WTC11 (cell line): ENCODE measurements around the gene SLC25A22.

Source experiments
- CREM ChIP-seq: sonication (generic); formaldehyde crosslinking; IDR thresholded peaks from 2 replicates; pipeline ENCODE4 v1.8.1; 2022; ENCODE audit warnings: mild to moderate bottlenecking, missing genetic modification reagents, moderate library complexity
- ELF4 ChIP-seq: sonication (generic); formaldehyde crosslinking; IDR thresholded peaks from 2 replicates; pipeline ENCODE4 v1.8.1; 2022; ENCODE audit warnings: low read depth, mild to moderate bottlenecking, moderate library complexity, missing genetic modification reagents
- ESRRA ChIP-seq: sonication (generic); formaldehyde crosslinking; IDR thresholded peaks from 2 replicates; pipeline ENCODE4 v1.8.1; 2022; ENCODE audit warnings: mild to moderate bottlenecking, missing genetic modification reagents, borderline replicate concordance
- NFE2L1 ChIP-seq: sonication (generic); formaldehyde crosslinking; IDR thresholded peaks from 2 replicates; pipeline ENCODE4 v1.8.1; 2023; ENCODE audit warnings: missing genetic modification reagents
- NFYB ChIP-seq: sonication (generic); formaldehyde crosslinking; conservative IDR thresholded peaks from 2 replicates; pipeline ENCODE4 v1.8.0; 2022; ENCODE audit warnings: low read depth, missing genetic modification reagents
- NR2C2 ChIP-seq: sonication (generic); formaldehyde crosslinking; IDR thresholded peaks from 2 replicates; pipeline ENCODE4 v1.8.0; 2022; ENCODE audit warnings: mild to moderate bottlenecking, missing genetic modification reagents
- TCF7 ChIP-seq: sonication (generic); formaldehyde crosslinking; IDR thresholded peaks from 2 replicates; pipeline ENCODE4 v1.8.0; 2022; ENCODE audit warnings: mild to moderate bottlenecking, low read depth, missing genetic modification reagents, moderate library complexity
- TP53 ChIP-seq: sonication (generic); formaldehyde crosslinking; IDR thresholded peaks from 2 replicates; pipeline ENCODE4 v1.8.1; 2023; ENCODE audit warnings: mild to moderate bottlenecking, missing genetic modification reagents
- TF ChIP-seq, protein P1 (sequence below): sonication (generic); formaldehyde crosslinking; IDR thresholded peaks from 2 replicates; pipeline ENCODE4 v1.8.1; 2023; ENCODE audit warnings: mild to moderate bottlenecking, moderate library complexity, missing genetic modification reagents
- TF ChIP-seq, protein P2 (sequence below): fragments of 200-600 bp; IDR thresholded peaks from 2 replicates; pipeline ENCODE4 v1.8.0; 2022; ENCODE audit warnings: antibody characterized with exemption
- TF ChIP-seq, protein P3 (sequence below): sonication (generic); formaldehyde crosslinking; IDR thresholded peaks from 2 replicates; pipeline ENCODE4 v1.8.0; 2022; ENCODE audit warnings: mild to moderate bottlenecking, missing genetic modification reagents
- TF ChIP-seq, protein P4 (sequence below): sonication (generic); formaldehyde crosslinking; IDR thresholded peaks from 2 replicates; pipeline ENCODE4 v1.8.1; 2022; ENCODE audit warnings: low read depth, missing genetic modification reagents, borderline replicate concordance
- TF ChIP-seq, protein P5 (sequence below): fragments of 250-450 bp; sonication (Bioruptor Pico); IDR thresholded peaks from 2 replicates; pipeline ENCODE4 v2.1.2; 2022; ENCODE audit warnings: mild to moderate bottlenecking, moderate library complexity
- TF ChIP-seq, protein P6 (sequence below): sonication (generic); formaldehyde crosslinking; IDR thresholded peaks from 2 replicates; pipeline ENCODE4 v1.8.1; 2023; ENCODE audit warnings: mild to moderate bottlenecking, missing genetic modification reagents

DNA sequence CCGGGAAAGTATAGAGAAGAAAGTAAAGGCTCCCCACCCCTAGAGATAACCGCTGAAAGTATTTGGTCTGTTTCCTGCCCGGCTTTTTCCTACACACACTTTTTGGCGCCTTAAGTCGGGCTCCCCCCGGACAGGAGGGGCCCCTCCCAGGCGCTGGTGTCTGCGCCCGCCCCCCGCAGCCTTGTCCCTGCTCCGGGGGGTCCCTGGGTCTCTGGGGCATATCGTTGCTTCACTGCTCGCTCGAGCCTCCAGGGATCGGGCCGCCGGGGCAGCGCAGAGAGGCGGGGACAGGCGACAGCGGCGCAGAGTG lies 28.7 kb upstream of the SLC25A22 start:
- TF ChIP-seq, protein P1, sequence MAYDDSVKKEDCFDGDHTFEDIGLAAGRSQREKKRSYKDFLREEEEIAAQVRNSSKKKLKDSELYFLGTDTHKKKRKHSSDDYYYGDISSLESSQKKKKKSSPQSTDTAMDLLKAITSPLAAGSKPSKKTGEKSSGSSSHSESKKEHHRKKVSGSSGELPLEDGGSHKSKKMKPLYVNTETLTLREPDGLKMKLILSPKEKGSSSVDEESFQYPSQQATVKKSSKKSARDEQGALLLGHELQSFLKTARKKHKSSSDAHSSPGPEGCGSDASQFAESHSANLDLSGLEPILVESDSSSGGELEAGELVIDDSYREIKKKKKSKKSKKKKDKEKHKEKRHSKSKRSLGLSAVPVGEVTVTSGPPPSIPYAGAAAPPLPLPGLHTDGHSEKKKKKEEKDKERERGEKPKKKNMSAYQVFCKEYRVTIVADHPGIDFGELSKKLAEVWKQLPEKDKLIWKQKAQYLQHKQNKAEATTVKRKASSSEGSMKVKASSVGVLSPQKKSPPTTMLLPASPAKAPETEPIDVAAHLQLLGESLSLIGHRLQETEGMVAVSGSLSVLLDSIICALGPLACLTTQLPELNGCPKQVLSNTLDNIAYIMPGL (CRISPR knock-in tag): no peak
- TF ChIP-seq, protein P2, sequence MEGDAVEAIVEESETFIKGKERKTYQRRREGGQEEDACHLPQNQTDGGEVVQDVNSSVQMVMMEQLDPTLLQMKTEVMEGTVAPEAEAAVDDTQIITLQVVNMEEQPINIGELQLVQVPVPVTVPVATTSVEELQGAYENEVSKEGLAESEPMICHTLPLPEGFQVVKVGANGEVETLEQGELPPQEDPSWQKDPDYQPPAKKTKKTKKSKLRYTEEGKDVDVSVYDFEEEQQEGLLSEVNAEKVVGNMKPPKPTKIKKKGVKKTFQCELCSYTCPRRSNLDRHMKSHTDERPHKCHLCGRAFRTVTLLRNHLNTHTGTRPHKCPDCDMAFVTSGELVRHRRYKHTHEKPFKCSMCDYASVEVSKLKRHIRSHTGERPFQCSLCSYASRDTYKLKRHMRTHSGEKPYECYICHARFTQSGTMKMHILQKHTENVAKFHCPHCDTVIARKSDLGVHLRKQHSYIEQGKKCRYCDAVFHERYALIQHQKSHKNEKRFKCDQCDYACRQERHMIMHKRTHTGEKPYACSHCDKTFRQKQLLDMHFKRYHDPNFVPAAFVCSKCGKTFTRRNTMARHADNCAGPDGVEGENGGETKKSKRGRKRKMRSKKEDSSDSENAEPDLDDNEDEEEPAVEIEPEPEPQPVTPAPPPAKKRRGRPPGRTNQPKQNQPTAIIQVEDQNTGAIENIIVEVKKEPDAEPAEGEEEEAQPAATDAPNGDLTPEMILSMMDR: no peak
- TF ChIP-seq, protein P3, sequence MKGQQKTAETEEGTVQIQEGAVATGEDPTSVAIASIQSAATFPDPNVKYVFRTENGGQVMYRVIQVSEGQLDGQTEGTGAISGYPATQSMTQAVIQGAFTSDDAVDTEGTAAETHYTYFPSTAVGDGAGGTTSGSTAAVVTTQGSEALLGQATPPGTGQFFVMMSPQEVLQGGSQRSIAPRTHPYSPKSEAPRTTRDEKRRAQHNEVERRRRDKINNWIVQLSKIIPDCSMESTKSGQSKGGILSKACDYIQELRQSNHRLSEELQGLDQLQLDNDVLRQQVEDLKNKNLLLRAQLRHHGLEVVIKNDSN (CRISPR knock-in tag): no peak
- no peak for TF ChIP-seq TP53
- TF ChIP-seq ESRRA (CRISPR knock-in tag): no peak
- no peak for TF ChIP-seq NFE2L1 (CRISPR knock-in tag)
- no peak for TF ChIP-seq ELF4 (CRISPR knock-in tag)
- no peak for TF ChIP-seq TCF7 (CRISPR knock-in tag)
- TF ChIP-seq, protein P4, sequence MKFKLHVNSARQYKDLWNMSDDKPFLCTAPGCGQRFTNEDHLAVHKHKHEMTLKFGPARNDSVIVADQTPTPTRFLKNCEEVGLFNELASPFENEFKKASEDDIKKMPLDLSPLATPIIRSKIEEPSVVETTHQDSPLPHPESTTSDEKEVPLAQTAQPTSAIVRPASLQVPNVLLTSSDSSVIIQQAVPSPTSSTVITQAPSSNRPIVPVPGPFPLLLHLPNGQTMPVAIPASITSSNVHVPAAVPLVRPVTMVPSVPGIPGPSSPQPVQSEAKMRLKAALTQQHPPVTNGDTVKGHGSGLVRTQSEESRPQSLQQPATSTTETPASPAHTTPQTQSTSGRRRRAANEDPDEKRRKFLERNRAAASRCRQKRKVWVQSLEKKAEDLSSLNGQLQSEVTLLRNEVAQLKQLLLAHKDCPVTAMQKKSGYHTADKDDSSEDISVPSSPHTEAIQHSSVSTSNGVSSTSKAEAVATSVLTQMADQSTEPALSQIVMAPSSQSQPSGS (CRISPR knock-in tag): no peak
- no peak for TF ChIP-seq NFYB (CRISPR knock-in tag)
- TF ChIP-seq, protein P5, sequence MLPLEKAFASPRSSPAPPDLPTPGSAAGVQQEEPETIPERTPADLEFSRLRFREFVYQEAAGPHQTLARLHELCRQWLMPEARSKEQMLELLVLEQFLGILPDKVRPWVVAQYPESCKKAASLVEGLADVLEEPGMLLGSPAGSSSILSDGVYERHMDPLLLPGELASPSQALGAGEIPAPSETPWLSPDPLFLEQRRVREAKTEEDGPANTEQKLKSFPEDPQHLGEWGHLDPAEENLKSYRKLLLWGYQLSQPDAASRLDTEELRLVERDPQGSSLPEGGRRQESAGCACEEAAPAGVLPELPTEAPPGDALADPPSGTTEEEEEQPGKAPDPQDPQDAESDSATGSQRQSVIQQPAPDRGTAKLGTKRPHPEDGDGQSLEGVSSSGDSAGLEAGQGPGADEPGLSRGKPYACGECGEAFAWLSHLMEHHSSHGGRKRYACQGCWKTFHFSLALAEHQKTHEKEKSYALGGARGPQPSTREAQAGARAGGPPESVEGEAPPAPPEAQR (CRISPR knock-in tag): no peak
- no peak for TF ChIP-seq CREM (CRISPR knock-in tag)
- TF ChIP-seq, protein P6, sequence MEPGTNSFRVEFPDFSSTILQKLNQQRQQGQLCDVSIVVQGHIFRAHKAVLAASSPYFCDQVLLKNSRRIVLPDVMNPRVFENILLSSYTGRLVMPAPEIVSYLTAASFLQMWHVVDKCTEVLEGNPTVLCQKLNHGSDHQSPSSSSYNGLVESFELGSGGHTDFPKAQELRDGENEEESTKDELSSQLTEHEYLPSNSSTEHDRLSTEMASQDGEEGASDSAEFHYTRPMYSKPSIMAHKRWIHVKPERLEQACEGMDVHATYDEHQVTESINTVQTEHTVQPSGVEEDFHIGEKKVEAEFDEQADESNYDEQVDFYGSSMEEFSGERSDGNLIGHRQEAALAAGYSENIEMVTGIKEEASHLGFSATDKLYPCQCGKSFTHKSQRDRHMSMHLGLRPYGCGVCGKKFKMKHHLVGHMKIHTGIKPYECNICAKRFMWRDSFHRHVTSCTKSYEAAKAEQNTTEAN (CRISPR knock-in tag): no peak
- TF ChIP-seq NR2C2 (CRISPR knock-in tag): no peak
